BLaER1 treated with 17β-estradiol and CSF1 and Interleukin-3, amounts not matched to agents 10 nM and 100 nM (cell line): Measurements from ENCODE around the gene APOBEC3H.

ENCODE experiments used
- H3K27ac ChIP-seq, 11 experiments: shearing (Covaris generic); formaldehyde crosslinking; 2 replicates each; pipeline ENCODE4 v1.8.1; 2022
- H3K27me3 ChIP-seq, 11 experiments: shearing (Covaris generic); formaldehyde crosslinking; 2 replicates each; pipeline ENCODE4 v1.8.1; 2022
- H3K36me3 ChIP-seq, 11 experiments: shearing (Covaris generic); formaldehyde crosslinking; 2 replicates each; pipeline ENCODE4 v1.8.1; 2022
- H3K4me1 ChIP-seq, 10 experiments: shearing (Covaris generic); formaldehyde crosslinking; 2 replicates each; pipeline ENCODE4 v1.8.1; 2022
- H3K4me2 ChIP-seq, 11 experiments: shearing (Covaris generic); formaldehyde crosslinking; 2 replicates each; pipeline ENCODE4 v1.8.1; 2022
- H3K4me3 ChIP-seq, 10 experiments: shearing (Covaris generic); formaldehyde crosslinking; 2 replicates each; pipeline ENCODE4 v1.8.1; 2022
- H3K9ac ChIP-seq, 11 experiments: shearing (Covaris generic); formaldehyde crosslinking; 2 replicates each; pipeline ENCODE4 v1.8.1; 2022
- H3K9me3 ChIP-seq, 11 experiments: shearing (Covaris generic); formaldehyde crosslinking; replicated peaks in 1 of 11; 2 replicates each; pipeline ENCODE4 v1.8.1; 2022
- H4K20me1 ChIP-seq, 11 experiments: shearing (Covaris generic); formaldehyde crosslinking; 2 replicates each; pipeline ENCODE4 v1.8.1; 2022
- Cebpa-rat ChIP-seq, 11 experiments: shearing (Covaris generic); IDR thresholded peaks; 2 replicates each; pipeline ENCODE4 v1.8.1; 2022

APOBEC3H gene

GRCh38 chr22:39117585-39118191, 20.6 kb downstream of the APOBEC3H start:
- H3K4me1 ChIP-seq: peaks cover 9 to 17% (median 10%) of the 10 kb centered on the region in 10 experiments; a peak in 16 of 20 replicates
- H3K4me2 ChIP-seq: peak overlapping the region in 1 of 11 experiments; percentile 17; a peak in 1 of 22 replicates
- H3K9me3 ChIP-seq: no peaks in the 10 kb centered on the region
- no peak for TF ChIP-seq Cebpa-rat (IDR thresholded peaks at IDR 0.05)
- no peaks in the 10 kb centered on the region for H3K27me3 ChIP-seq
- H3K27ac ChIP-seq: no peak overlapping the region
- no peak overlapping the region for H3K4me3 ChIP-seq
- no peak overlapping the region for H3K9ac ChIP-seq
- no peaks in the 10 kb centered on the region for H4K20me1 ChIP-seq
- no peaks in the 10 kb centered on the region for H3K36me3 ChIP-seq

GRCh38 chr22:39120983-39121382, 23.9 kb downstream of the APOBEC3H start:
- Histone ChIP-seq H3K4me2 (no peak overlapping the region), H3K27ac (no peak overlapping the region), H3K4me3 (no peak overlapping the region), H3K9ac (no peak overlapping the region), H3K4me1 (peaks cover 6 to 13% (median 9%) of the 10 kb centered on the region in 10 experiments; a peak in 18 of 20 replicates), H3K36me3 (no peaks in the 10 kb centered on the region), H3K9me3 (no peaks in the 10 kb centered on the region), H4K20me1 (no peaks in the 10 kb centered on the region), H3K27me3 (no peaks in the 10 kb centered on the region)
- no peak for TF ChIP-seq Cebpa-rat (IDR thresholded peaks at IDR 0.05)

- Histone ChIP-seq H4K20me1 (no peaks in the 10 kb centered on the region; a peak in 1 of 22 replicates), H3K36me3 (no peaks in the 10 kb centered on the region), H3K9me3 (no peaks in the 10 kb centered on the region), H3K4me1 (peaks cover 6 to 13% (median 9%) of the 10 kb centered on the region in 10 experiments; a peak in 17 of 20 replicates), H3K9ac (no peak overlapping the region), H3K4me3 (no peak overlapping the region), H3K27ac (no peak overlapping the region), H3K27me3 (no peaks in the 10 kb centered on the region), H3K4me2 (peak overlapping the region in 4 of 11 experiments; percentile 54 to 74 (median 68); a peak in 6 of 22 replicates)
- no peak for TF ChIP-seq Cebpa-rat (IDR thresholded peaks at IDR 0.05)
These were observed 25.9 kb downstream of the APOBEC3H start for GRCh38 chr22:39122772-39123470.

- H3K9ac ChIP-seq: no peak overlapping the region; a peak in 1 of 22 replicates
- H4K20me1 ChIP-seq: no peaks in the 10 kb centered on the region; a peak in 1 of 22 replicates
- H3K27ac ChIP-seq: no peak overlapping the region
- 0 out of 20 replicates have a peak overlapping the region, but pooled peaks of 1 of the 10 experiments have one; percentile 38 for H3K4me3 ChIP-seq
- H3K4me1 ChIP-seq: peaks cover 6 to 13% (median 9%) of the 10 kb centered on the region in 10 experiments; a peak in 17 of 20 replicates
- H3K4me2 ChIP-seq: peak overlapping the region; percentile 37 to 75 (median 66); a peak in 19 of 22 replicates
- no peaks in the 10 kb centered on the region for H3K36me3 ChIP-seq
- no peaks in the 10 kb centered on the region for H3K9me3 ChIP-seq
- TF ChIP-seq Cebpa-rat (IDR thresholded peaks at IDR 0.05): no peak
- no peaks in the 10 kb centered on the region for H3K27me3 ChIP-seq
These were observed 26.9 kb downstream of the APOBEC3H start for GRCh38 chr22:39123751-39124581.

- no peak overlapping the region for H3K27ac ChIP-seq
- H3K36me3 ChIP-seq: no peaks in the 10 kb centered on the region
- H3K27me3 ChIP-seq: no peaks in the 10 kb centered on the region
- no peak overlapping the region for H3K4me2 ChIP-seq
- no peaks in the 10 kb centered on the region; a peak in 1 of 22 replicates for H4K20me1 ChIP-seq
- TF ChIP-seq Cebpa-rat (IDR thresholded peaks at IDR 0.05): no peak
- no peak overlapping the region for H3K9ac ChIP-seq
- H3K4me3 ChIP-seq: no peak overlapping the region
- H3K9me3 ChIP-seq: no peaks in the 10 kb centered on the region
- H3K4me1 ChIP-seq: peaks cover 6 to 19% (median 11%) of the 10 kb centered on the region in 10 experiments; a peak in 18 of 20 replicates
These were observed 28.6 kb downstream of the APOBEC3H start for GRCh38 chr22:39125622-39126021.

GRCh38 chr22:39128508-39128907, 31.5 kb downstream of the APOBEC3H start:
- no peak overlapping the region for H3K9ac ChIP-seq
- no peaks in the 10 kb centered on the region for H3K36me3 ChIP-seq
- H3K27me3 ChIP-seq: no peaks in the 10 kb centered on the region
- H3K4me1 ChIP-seq: peaks cover 6 to 42% (median 21%) of the 10 kb centered on the region in 10 experiments; a peak in 19 of 20 replicates
- no peak overlapping the region for H3K4me3 ChIP-seq
- no peaks in the 10 kb centered on the region for H3K9me3 ChIP-seq
- H4K20me1 ChIP-seq: no peaks in the 10 kb centered on the region; a peak in 1 of 22 replicates
- TF ChIP-seq Cebpa-rat (IDR thresholded peaks at IDR 0.05): no peak
- H3K4me2 ChIP-seq: no peak overlapping the region
- H3K27ac ChIP-seq: no peak overlapping the region

- no peaks in the 10 kb centered on the region for H3K27me3 ChIP-seq
- H3K36me3 ChIP-seq: no peaks in the 10 kb centered on the region
- no peak overlapping the region for H3K4me3 ChIP-seq
- no peaks in the 10 kb centered on the region; a peak in 1 of 22 replicates for H4K20me1 ChIP-seq
- H3K27ac ChIP-seq: no peak overlapping the region
- H3K9ac ChIP-seq: no peak overlapping the region
- no peak overlapping the region for H3K4me2 ChIP-seq
- peaks cover 0 to 37% (median 16%) of the 10 kb centered on the region in 10 experiments; a peak in 17 of 20 replicates for H3K4me1 ChIP-seq
- no peaks in the 10 kb centered on the region for H3K9me3 ChIP-seq
- no peak for TF ChIP-seq Cebpa-rat (IDR thresholded peaks at IDR 0.05)
These were observed 32.0 kb downstream of the APOBEC3H start for GRCh38 chr22:39129081-39129480.

GRCh38 chr22:39129746-39130145, 32.7 kb downstream of the APOBEC3H start:
- H3K27ac ChIP-seq: no peak overlapping the region
- peak overlapping the region in 3 of 11 experiments; percentile 91 to 97 (median 96); a peak in 6 of 22 replicates for H3K4me2 ChIP-seq
- H4K20me1 ChIP-seq: no peaks in the 10 kb centered on the region; a peak in 1 of 22 replicates
- peaks cover 0 to 37% (median 15%) of the 10 kb centered on the region in 10 experiments; a peak in 17 of 20 replicates for H3K4me1 ChIP-seq
- TF ChIP-seq Cebpa-rat (IDR thresholded peaks at IDR 0.05): no peak
- H3K9me3 ChIP-seq: no peaks in the 10 kb centered on the region
- H3K4me3 ChIP-seq: no peak overlapping the region
- no peak overlapping the region for H3K9ac ChIP-seq
- no peaks in the 10 kb centered on the region for H3K27me3 ChIP-seq
- H3K36me3 ChIP-seq: no peaks in the 10 kb centered on the region
